Loucy (cell line): Measurements from ENCODE around the gene C1QTNF1.
A peak's percentile ranks its signal among the peaks of the same experiment; 100 is the strongest.

ENCODE experiments used
- CTCF ChIP-seq: fragments of 200-600 bp; sonication (generic); conservative IDR thresholded peaks from 2 replicates; pipeline ENCODE4 v1.5.1; 2014; ENCODE audit warnings: mild to moderate bottlenecking, antibody characterized with exemption, low read length
- EZH2phosphoT487 ChIP-seq: fragments of 200-600 bp; IDR thresholded peaks from 2 replicates; pipeline ENCODE4 v1.6.1; 2018; ENCODE audit warnings: antibody characterized with exemption, mild to moderate bottlenecking, moderate library complexity, borderline replicate concordance

DNA sequence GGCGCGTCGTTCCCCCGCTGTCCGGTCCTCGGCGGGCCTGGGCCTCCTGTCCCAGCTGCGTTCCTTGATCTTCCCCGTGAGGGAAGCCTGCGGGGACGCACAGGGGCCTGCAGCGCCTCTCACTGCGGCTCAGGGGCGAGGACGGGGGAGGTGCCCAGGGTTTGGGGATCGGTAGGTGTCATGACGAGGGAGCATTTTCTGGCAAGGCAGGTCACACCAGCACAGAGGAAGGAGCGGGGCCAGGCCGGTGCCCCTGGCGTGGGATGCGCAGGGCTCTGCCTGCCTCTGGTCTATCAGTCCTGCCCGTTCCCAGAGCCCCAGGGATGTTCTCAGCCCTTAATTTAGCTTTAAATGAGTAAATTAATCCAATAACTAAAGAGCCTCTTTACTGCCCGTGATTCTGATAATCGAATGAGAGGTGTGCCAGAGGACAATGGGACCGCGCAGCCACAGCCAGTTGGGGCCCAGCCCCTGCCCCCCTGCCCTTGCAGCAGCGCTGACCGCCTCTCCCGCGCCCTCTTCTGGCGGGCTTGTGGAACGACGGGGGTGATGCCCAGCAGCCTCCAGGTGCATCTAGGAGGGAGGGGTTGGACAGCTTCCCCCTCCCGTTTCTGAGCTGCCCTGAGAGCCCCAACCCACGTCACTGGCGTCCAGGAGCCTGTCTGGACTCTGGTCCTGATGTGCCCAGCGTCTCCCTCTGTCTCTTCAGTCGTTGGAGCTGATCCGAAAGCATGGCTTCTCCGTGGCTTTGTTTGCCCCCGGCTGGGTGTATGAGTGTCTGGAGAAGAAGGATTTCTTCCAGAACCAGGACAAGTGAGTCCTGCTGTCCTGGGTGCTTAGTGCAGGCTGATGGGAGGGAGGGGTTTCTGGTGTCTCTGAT, 58.6 kb downstream of the C1QTNF1 start:
- TF ChIP-seq CTCF (peak; percentile 85), EZH2phosphoT487 (no peak)
